CD4-positive, alpha-beta T cell treated with Interferon alpha-2 for 1 hour (primary cell): ENCODE measurements around the gene SLC2A13.
A peak's percentile ranks its signal among the peaks of the same experiment; 100 is the strongest.
"Not testable (repeated sequence)": the region's sequence is repeated elsewhere in the genome, so short reads cannot be mapped to it uniquely, and the experiment has no call there.

Experiments
- DNase-seq, 2 donors: peaks; one replicate each; pipeline ENCODE4 v3.0.0-alpha.2; 2020 to 2022

SLC2A13 gene

DNA sequence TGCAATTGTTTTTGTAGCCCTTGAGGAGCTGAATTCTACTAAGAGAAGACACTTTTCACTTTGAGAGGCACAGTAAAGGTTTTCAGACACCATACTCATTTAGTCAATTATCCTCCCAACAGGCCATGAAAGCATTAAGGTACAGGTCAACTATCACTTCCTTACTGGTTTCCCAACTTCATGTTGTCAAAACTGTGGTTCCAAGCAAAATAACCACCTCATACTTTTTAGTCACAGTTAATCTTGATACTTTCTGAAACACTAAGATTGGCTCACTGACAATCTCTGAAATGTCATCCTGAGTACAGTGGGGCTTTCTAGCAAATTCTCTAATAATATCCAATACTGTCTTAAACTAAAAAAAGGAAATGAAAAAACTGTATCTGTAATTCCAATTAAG is 71.7 kb downstream of the SLC2A13 start:
- DNase-seq, result no peak

DNA sequence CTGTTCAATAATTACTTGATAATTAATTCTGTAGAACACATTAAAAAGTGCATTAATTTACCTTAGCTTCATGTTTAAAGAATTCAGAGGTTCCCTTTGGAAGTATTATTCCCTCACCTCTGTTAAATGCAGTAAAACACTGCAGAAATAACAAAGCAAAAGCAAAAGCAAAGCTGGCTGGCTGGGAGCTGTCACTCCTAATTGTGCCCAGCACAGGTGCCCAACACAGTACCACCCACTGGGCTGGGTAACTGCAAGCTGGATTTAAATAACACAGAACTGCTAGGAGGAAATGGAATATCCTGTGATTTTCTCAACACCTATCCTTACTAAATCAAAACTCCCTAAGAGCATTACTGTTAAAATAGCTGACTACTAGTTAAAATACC is 72.6 kb downstream of the SLC2A13 start:
- no peak for DNase-seq

DNA sequence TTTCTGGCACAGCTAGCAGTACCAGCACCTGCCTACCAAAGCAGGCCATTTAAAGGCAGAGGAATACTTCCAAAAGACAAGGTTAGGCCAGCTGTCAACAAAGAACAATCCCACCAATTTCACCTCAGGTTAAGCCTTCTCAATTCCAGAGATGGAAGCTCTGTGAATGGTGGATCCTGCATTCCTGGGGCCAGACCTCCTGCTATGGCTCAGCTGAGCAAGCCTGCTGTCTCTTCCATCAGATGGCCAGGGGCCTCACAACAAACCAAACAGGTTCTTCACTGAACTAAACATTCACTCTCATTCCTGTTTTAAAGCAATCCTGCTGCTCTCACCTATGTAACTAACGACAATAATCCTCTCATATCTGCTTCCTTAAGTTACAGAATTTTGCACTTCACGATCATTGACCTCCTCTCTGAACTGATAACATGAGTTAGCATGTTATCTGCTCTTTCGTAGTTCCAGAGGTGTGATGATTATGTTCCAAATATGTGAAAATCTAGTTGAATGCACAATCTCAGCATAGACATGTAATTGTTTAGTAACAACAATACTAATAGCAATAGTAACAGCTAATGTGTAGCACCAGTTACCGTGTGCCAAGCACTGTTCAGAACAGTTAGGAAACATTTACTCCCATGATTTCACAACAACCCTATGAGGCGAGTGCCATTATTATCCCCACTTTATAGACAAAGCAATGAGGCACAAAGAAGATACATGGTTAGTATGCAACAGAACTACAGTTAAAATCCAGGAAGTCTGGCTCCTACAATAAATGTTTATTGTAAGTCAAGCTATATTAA is 73.2 kb downstream of the SLC2A13 start:
- no peak for DNase-seq

DNA sequence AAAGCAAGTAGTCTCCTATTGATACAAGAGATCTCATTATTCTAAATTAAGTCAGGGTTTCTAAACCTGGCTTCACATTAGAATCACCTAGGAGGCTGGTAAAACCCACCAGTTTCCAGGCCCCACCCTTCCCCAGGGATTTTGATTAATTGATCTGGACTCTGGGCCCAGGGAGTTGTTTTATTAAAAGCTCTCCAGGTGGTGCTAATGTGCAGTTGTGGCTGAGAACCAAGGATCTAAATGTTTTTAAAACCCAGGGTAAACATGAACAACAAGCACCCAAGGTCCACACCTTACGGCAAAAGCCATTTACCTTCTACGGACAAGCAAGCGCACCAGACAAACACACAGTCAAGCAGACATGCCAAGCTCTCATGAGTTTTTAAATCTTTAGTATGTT is 73.9 kb downstream of the SLC2A13 start:
- DNase-seq, result no peak

DNA sequence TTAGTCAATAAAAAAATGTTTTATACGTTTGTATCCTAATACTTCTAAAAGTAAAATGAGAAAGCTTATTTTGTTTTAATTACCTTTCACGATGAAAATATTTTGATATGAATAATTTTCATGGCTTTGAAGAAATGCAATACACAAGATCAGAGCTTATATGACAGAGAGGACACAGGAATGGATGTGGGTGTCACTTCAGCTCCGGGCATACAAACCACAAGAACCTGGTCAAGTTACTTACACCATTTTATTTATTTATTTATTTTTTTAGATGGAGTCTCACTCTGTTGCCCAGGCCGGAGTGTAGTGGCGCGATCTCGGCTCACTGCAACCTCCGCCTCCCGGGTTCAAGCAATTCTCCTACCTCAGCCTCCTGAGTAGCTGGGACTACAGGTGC is 74.9 kb downstream of the SLC2A13 start:
- not testable (repeated sequence) for DNase-seq

DNA sequence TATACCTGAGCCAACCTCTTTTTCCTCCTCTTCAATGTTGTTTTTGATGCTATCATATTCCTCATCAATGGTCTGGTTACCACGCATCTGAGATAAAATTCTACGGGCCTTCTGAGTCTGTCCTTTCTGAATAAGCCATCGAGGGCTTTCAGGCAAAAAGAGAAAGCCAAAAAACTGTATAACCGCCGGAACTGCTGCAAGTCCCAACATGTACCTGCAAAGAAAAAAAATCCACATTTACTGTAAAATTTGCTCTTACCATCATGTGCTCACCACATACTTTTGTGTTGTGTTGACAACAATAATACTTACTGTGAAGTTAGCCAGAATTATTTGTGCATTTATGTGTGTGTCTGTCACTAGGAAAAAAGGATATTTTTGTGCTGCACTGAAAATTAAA is 77.6 kb downstream of the SLC2A13 start:
- DNase-seq, result no peak

DNA sequence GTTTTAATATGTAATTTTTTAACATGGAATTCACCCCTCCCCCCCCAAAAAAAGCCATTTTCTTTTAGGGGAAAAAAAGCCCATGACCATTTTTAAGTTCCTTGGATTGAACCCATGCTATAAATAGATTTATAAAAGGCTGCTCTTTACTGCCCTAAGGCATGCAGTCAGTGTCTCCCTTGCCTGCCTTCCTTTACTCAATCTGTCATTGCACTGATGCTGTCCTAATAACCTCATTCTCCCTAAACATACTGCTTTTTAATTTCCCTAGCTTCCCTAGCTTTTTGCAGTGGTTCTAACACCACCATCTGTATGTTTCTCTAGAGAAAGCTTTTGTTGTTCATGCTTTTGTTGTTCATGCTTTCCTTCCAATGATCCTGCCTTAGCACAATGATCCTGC is 83.0 kb downstream of the SLC2A13 start:
- no peak for DNase-seq

DNA sequence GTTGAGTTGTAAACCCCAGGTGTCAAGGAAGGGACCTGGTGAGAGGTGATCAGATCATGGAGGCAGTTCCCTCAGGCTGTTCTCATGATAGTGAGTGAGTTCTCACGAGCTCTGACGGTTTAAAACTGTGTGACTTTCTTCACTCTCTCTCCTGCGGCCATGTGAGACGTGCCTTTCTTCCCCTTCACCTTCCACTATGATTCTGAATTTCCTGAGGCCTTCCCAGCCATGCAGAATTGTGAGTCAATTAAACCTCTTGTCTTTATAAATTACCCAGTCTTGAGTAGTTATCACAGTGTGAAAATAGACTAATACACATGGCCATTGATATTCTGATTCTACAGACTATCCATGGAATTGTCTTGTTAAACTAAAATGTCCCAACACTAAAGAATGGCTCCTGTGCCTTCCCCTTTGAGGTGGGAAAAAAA is 85.6 kb downstream of the SLC2A13 start:
- no peak for DNase-seq

DNA sequence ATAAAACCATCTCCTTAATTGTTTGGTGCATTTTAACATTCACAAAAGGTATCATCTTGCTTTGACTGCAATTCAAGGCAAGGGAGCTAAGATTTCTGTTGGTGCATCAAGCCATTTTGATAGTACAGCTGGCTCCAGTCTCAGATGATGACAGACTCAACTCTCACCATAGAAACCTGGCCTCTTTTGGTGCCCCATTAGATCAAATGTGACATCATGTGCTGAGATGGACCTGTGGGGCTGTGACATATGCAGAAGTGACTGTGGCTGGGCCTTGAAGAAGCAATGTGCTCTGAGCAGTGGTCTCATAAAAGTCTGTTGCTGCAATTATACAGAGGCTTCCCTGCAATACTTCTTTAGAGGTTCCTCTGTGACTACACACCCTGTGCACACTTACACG is 88.4 kb downstream of the SLC2A13 start:
- no peak for DNase-seq

DNA sequence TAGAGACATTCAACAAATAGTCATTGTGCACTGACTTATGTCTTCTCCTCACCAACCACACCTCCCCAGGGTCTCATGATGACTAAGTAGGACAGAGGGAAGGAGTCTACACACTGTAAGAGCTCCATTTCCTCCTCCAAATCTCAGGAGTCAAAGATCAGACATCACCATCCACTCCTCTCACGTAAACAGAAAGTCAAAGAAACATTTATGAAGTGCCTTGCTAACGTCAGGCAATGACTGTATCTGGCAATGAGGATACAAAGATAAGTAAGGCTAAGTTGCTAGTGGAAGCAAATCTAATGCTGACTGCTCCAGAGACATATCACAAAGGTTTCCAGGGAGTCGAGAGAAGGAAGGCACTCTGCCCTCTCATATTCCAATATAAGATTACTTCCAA is 88.9 kb downstream of the SLC2A13 start:
- no peak for DNase-seq

DNA sequence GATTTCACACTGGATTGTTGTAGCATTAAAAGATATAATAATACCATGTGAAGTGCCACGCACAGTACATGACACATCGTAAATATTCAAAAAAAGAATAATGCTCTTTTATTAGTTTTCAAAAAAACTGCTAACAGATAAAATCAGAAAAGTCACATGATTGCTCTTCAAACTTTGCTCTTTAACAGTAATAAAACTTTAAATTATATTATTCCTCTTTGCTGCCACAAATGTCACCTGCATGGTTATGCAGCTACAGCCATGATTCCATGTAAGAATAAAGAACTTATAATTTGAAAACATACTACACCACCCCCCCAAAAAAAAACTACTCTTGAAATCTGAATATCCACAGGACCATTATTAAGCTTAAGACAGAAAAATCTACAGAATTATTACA is 90.0 kb downstream of the SLC2A13 start:
- no peak for DNase-seq

DNA sequence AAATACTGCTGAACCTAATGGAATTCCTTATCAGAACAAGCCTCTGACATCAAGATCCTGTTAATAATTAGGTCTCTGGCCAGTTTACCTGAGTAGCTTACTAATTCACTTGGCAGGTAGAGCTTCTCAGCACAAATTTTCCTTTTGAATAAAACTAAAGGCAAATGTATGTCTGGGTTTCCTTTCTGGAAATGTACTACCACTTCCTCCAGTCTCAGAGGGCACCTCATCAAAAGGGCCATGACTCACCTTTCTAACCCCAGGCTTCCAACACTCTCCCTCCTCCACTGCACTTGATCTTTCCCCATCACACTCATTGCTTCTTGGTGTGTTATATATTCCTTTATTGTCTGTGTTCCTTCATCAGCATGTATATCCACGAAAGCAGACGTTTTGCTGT is 90.5 kb downstream of the SLC2A13 start:
- DNase-seq, result peak in 1 of 2 donors; percentile 5

DNA sequence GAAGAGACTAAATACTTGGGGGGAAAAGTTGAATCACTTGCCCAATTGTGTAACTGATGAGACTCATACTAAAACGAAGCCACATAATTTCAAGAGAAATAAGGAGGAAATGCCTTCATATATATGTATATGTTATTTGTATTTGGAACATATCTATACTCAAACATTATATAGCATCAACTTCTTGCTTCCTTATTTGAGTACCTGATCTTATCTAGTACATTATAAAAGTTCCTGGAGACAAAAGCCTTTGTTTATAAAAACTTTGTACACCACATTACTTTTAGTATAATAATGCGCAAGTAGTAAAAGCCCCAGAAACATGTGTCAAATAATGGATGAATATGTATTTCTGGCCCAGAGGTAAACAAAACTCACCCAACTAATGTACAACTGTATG is 92.0 kb downstream of the SLC2A13 start:
- no peak for DNase-seq

DNA sequence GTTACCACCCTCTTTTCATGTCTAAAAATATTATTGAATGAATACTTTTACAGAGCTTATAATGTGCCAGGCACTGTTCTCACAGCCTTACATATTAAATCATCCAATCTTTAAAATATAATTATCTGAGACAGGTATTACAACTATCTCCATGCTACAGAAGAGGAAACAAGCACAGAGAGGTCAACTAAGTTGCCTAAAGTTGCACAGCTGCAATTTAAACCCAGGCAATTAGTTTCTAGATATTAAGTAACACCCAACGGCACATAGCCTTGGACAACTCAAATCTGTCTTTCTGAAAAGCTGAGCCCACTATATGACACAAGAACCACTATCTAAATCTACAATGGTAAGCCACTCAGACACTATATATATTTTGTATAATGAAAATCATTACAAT is 92.6 kb downstream of the SLC2A13 start:
- no peak for DNase-seq

DNA sequence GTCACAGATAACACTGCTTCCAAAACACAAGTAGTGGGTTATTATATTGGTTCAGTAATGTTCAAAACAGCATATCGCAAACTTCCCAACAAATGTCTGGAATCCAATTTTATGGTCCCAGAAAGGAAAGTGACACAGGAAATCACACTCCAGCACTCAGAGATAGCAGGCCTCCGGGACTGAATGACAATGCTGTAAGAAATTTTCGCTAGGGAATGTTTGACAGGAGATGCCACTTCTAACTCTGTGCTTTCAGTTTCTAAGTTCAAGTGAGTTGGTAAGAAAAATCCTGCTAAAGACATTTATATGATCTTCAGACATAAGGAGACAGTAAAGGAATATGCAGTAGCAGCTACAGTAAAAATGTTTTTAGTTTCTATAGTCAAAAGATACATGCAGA is 93.2 kb downstream of the SLC2A13 start:
- no peak for DNase-seq

DNA sequence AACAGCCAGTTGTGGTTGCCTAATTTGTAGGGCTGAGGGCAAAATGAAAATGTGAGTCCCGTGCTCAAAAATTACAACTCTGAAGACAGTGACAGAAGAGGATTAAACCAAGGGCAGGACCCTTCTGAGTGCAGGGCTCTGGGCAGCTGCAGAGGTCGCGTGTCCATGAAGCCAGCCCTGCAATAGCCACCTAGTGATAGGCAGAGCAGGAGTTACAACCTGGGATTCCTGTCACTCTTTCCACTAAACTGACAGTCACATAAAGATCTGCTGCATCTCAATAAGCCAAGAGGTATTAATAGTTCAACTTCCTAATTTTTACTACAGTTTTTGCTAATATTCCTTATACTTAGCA is 94.1 kb downstream of the SLC2A13 start:
- no peak for DNase-seq

DNA sequence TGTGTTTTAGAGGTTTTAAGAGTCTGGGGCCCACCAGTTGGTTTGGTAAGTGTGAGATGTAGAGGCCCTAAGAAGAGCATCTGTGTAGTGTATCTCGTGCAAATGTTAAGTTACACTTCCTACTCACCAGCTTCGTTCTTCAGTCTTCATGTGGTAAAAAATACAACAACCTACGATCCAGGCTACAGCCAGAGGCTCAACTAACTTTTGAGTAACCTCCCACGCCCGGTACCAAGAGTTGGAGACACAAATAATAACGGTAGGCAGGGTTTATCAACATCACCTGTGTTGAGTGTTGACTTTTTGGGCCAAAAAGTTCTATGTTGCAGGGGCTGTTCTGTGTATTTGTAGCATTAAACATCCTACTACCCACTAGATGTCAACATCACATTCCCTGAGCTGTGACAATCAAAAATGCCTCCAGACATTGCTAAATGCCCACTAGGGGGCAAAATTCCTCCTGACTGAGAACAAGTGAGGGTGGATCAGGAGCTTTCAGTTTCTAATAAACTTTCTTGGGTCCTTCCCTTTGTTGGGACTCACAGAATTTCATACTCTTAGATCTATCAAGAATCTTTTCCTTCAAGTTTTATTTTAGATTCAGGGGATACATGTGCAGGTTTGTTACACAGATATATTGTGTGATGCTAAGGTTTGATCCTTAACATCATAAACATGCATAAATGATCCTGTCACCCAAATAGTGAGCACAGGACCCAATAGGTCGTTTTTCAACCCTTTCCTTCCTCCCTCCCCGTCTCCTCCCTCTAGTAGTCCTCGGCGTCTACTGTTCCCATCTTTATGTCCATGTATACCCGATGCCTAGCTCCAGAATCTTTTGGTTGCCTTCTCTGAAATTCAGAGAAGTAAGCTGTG is 94.7 kb downstream of the SLC2A13 start:
- DNase-seq, result peak; percentile 60 to 81

DNA sequence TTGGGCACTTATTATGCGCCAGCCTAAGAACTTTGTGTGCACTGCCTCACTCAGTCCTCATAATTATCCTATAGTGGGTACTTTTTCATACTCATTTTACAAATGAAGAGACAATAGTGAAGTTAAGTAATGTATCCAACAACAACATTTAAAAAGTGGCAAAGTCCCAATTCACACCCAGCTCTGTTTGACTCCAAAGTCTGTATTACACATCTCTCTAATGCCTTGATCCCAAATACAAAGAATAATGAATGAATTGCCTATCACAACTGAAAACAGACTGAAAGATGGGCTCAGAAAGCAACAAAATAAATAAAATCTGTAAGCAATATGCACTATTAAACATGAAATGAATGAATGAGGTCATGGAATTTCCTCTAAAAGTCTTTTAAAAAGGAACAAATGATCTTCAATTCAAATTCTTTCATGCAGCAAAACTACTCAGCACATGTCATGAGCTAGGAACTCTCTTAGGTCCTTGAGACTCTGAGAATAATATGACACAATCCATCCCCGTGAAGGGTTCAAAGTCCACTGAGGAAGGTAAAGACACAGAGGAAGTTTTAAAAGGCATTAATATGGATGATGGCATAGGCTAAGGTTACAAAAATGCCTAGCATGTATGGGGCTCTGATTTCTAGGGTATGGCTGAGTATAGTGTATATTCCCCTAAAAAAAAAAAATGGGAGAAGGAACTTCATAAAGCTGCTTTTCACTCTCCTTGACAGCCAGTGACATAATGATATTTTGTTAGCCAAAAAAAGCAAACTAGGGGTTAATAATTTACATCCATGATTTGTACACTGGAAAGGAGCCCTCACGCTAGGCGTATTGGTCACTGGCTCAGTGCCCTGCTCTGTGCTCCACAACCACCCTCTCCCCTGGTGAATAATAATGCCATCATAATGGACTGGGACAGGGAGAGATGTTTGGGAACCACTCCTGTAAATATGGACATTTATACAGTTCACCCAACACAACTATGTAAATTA is 103.4 kb downstream of the SLC2A13 start:
- no peak for DNase-seq

DNA sequence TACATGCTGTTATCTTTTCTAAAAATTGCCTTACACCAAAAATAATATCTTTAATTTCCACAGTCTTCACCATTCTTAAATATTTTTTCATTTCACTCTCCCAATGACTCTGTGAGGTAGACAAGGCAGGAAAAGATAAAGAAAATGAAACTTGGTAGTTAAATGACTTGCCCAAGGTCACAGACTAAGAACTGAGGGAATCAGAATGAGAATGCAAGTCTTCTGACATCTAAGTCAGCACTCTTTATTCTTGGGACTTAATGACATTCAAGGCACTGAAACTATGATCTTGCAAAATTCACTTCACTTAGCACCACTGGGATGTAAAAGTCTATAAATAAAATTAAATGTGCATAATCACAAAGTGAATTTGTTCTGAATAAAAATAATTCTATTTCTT is 104.5 kb downstream of the SLC2A13 start:
- DNase-seq, result no peak

DNA sequence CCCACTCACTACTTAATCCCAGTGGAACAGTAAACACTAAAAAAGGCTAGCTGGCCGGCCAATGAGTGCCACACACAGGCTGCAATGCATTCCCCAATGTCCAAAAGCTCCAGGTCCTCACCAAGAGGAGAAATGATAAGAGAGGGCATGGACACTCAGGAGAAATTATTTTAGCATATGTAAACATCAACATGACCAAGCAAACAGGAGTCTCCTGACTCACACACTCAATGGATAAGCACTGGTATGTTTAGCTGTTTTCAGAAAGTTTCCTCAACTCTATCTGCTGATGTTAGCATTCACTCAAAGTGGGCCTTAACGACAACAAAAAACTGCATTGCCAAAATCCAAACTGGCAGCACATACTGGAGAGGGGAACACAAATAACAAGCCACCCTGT is 105.0 kb downstream of the SLC2A13 start:
- DNase-seq, result no peak

DNA sequence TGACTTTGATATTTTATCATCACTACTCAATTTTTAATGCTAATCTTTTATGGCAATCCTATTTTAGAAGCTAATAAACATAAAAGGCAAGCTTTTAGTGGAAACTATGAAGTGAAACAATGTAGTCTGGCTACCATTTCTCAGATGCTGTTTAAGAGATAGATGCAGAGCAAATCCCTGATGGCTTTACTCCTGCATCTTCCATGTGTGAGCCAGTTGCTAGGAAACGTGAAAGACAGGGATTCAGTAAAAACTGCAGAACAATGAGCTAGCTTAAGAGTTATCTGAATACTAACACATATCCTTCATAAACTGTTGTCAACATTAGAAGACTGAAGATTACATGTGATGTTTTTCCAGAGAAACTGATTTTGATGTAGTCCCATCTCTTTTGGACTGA is 112.6 kb downstream of the SLC2A13 start:
- no peak for DNase-seq

DNA sequence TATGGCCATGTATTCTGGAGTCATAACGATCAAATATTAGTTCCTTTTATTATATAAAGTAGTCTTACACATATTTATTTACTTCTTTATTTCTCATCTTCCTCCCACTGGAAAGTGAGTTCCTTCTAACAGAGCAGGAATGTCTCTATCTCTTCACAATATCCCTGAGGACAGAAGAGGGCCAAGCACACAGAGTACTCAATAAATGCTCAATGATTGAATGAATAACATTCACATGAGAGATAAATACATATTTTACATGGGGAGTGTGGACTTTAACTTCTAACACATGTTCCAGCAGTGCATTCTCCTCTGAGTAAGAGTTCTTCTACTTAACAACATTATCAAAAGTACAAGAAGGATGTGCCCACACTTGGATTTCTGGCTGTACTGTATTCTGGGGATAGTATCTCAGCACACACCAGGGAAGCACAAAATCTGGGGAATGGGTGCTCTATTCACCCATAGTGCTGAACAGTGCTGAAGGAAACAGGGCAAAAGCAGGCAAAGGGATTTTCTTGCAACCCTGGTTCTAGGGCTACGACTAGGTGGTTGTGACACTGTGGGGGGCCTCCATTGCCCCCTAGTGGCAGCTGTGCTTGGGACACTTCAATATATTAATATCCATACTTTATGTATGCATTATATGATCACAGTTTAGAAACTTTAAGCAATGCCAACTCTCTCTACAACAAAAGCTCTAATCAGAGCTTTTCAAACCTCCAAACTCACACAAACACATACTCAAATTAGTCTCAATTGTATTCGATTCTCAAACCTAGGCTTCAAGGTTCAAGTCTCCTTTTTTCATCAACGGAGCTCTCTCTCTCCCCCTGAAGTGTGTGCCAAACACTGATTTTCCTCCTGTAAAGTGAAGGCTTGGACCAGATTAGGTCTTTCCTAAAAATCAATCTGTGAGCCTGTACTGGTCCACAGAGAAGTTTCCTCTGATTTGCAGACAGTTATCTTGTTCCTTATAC is 115.5 kb downstream of the SLC2A13 start:
- peak; percentile 22 to 60 for DNase-seq
